Breast epithelium (tissue), 4 donors: ENCODE results near the gene WASHC4. TPM values are rescaled to one million over a fixed set of nuclear protein-coding genes. Genes with fewer than 3 reads are reported as not detected.

Source experiments
- DNase-seq, 2 donors: peaks; one replicate each; pipeline ENCODE4 v3.0.0-alpha.2; 2019; ENCODE audit warnings: low spot score in 2 of 2
- H3K27ac ChIP-seq, 2 donors: fragments of 200-600 bp; sonication (generic) in 1 of 2; one replicate each; pipeline ENCODE4 v1.5.1; 2016 to 2019; ENCODE audit warnings: mild to moderate bottlenecking in 1 of 2
- H3K27me3 ChIP-seq, 2 donors: fragments of 200-600 bp; sonication (generic) in 1 of 2; one replicate each; pipeline versions ENCODE4 v1.5.1 to v1.6.0; 2017 to 2019; ENCODE audit warnings: control low read depth in 1 of 2, mild to moderate bottlenecking in 1 of 2
- H3K36me3 ChIP-seq: fragments of 200-600 bp; one replicate; pipeline ENCODE4 v1.5.1; 2019
- H3K4me1 ChIP-seq, 2 donors: fragments of 200-600 bp; sonication (generic); one replicate each; pipeline ENCODE4 v1.5.1; 2016 to 2019; ENCODE audit warnings: control low read depth in 1 of 2
- H3K4me3 ChIP-seq, 3 donors: fragments of 200-600 bp; sonication (generic); 1 replicate in 2 of 3; 2 replicates in 1 of 3; pipeline ENCODE4 v1.5.1; 2016 to 2019; ENCODE audit warnings: mild to moderate bottlenecking in 3 of 3, moderate library complexity in 2 of 3
- H3K9me3 ChIP-seq, 2 donors: fragments of 200-600 bp; sonication (generic) in 1 of 2; one replicate each; pipeline ENCODE4 v1.5.1; 2016 to 2019; ENCODE audit warnings: control low read depth in 1 of 2
- POLR2A ChIP-seq: fragments of 450-650 bp; IDR thresholded peaks from one replicate; pipeline ENCODE4 v1.6.1; 2016; ENCODE audit warnings: antibody characterized with exemption, mild to moderate bottlenecking, moderate library complexity
- POLR2AphosphoS5 ChIP-seq, 3 donors: sonication (generic); formaldehyde crosslinking; IDR thresholded peaks; one replicate each; pipeline ENCODE4 v1.6.1; 2017; ENCODE audit warnings: antibody characterized with exemption in 3 of 3
- intact Hi-C: fragments of 100-400 bp; cut with DNase I; formaldehyde crosslinking; loops from one replicate; pipeline ENCODE4 v1.15.1; 2023; ENCODE audit warnings: low total_unique reads
- total RNA-seq, 3 donors: library from RNA; depleted of rRNA; stranded (reverse); fragments of >200 nt; gene quantifications; one replicate each; pipeline ENCODE4 v1.1.0, GENCODE V29; 2016
- TF ChIP-seq, protein P1 (sequence below), 3 donors: fragments of 450-650 bp; IDR thresholded peaks; one replicate each; pipeline ENCODE4 v1.5.1; 2016 to 2017; ENCODE audit warnings: antibody characterized with exemption in 3 of 3, mild to moderate bottlenecking in 3 of 3, moderate library complexity in 3 of 3

Gene WASHC4
- total RNA-seq, 3 donors from 2014 or later: 65.6 to 90.3 (median 88.2) TPM

DNA sequence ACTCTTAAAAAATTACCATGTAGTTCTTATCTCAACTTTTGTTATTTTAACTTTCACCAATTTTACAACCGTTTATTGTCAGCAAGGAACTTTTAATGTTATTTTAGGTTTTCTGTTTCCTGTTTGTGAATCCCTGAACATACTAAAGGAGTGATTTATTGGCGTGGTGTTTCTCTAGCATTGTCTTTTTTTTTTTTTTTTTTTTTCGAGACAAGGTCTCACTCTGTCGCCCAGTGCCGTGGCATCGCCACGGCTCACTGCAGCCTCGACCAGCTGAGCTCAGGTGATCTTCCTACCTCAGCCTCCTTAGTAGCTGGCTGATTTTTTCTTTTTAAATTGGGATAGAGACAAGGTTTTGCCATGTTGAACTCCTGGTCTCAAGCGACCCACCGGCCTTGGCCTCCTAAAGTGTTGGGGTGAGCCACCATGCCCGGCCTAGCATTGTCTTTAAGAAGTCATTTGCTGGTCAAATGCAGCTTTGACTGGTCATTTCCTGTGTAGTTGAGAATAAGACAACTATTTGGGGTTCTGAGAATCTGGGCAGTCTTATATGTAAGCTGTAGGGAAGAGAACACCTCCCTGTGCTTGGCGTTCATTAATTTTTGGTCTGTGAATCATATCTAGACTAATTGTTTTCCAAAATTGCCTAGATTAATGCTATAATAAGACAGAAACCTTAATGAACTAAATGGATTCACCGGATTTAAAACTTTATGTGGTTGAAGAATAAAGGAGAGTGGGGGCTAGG lies 2.1 kb downstream of the WASHC4 start:
- H3K4me3 ChIP-seq: peak overlapping the region; percentile 78 to 97 (median 96)
- H3K4me1 ChIP-seq: peaks cover 0 to 9% of the 10 kb centered on the region in 2 donors
- H3K27me3 ChIP-seq: no peaks in the 10 kb centered on the region
- H3K9me3 ChIP-seq: no peaks in the 10 kb centered on the region
- no peak for DNase-seq
- intact Hi-C loops: no loop called here
- peaks cover 4% of the 10 kb centered on the region for H3K36me3 ChIP-seq
- TF ChIP-seq, protein P1, sequence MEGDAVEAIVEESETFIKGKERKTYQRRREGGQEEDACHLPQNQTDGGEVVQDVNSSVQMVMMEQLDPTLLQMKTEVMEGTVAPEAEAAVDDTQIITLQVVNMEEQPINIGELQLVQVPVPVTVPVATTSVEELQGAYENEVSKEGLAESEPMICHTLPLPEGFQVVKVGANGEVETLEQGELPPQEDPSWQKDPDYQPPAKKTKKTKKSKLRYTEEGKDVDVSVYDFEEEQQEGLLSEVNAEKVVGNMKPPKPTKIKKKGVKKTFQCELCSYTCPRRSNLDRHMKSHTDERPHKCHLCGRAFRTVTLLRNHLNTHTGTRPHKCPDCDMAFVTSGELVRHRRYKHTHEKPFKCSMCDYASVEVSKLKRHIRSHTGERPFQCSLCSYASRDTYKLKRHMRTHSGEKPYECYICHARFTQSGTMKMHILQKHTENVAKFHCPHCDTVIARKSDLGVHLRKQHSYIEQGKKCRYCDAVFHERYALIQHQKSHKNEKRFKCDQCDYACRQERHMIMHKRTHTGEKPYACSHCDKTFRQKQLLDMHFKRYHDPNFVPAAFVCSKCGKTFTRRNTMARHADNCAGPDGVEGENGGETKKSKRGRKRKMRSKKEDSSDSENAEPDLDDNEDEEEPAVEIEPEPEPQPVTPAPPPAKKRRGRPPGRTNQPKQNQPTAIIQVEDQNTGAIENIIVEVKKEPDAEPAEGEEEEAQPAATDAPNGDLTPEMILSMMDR (IDR thresholded peaks at IDR 0.05): no peak
- no peak for TF ChIP-seq POLR2AphosphoS5 (IDR thresholded peaks at IDR 0.05)
- TF ChIP-seq POLR2A: no peak
- peak overlapping the region in 1 of 2 donors; percentile 45 for H3K27ac ChIP-seq

DNA sequence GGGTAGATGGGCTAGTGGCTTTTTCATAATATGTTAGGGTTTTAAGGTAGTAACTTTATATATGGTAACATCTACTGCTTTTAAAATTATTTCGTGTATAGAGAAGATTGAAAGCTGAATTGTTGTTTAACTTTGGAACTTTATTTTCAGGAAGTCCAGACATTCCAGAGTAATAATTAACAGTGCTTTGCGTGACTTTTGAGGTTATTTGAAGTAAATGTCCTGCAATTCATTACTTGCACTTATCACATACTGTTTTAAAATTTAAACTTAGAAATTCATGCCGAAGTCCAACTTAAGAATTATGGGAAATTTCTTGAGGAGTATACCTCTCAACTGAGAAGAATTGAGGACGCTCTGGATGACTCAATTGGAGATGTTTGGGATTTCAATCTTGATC lies 3.3 kb downstream of the WASHC4 start:
- Histone ChIP-seq H3K4me1 (peaks cover 0 to 9% of the 10 kb centered on the region in 2 donors), H3K27ac (no peak overlapping the region), H3K9me3 (no peaks in the 10 kb centered on the region), H3K36me3 (peaks cover 4% of the 10 kb centered on the region), H3K27me3 (no peaks in the 10 kb centered on the region), H3K4me3 (no peak overlapping the region)
- intact Hi-C loops: no loop called here
- no peak for DNase-seq
- TF ChIP-seq POLR2AphosphoS5 (IDR thresholded peaks at IDR 0.05) (no peak), POLR2A (no peak)
- TF ChIP-seq, protein P1 (IDR thresholded peaks at IDR 0.05): no peak

DNA sequence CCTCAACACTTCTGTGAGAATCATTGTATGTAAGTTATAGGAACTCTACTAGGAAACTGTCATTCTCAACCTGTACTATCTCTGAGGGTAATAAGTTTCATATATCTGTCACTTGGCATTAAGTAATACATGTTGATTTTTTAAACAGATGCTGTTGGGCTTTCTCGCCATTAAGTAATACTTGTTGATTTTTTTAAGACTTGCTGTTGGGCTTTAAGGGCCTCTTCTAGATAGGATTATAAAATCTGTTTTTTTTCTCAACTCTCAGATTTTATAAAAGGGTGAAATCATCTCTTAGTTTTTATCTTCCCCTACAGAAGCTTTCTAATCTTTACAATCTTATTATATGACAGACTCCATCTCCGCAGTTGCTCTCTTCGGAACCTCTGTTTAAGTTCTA lies 5.6 kb downstream of the WASHC4 start:
- DNase-seq: no peak
- intact Hi-C loops: no loop called here
- H3K4me1 ChIP-seq: peaks cover 0 to 9% of the 10 kb centered on the region in 2 donors
- H3K4me3 ChIP-seq: no peak overlapping the region
- peaks cover 4% of the 10 kb centered on the region for H3K36me3 ChIP-seq
- H3K9me3 ChIP-seq: no peaks in the 10 kb centered on the region
- no peak overlapping the region for H3K27ac ChIP-seq
- no peaks in the 10 kb centered on the region for H3K27me3 ChIP-seq
- TF ChIP-seq POLR2A (no peak), POLR2AphosphoS5 (IDR thresholded peaks at IDR 0.05) (no peak)
- TF ChIP-seq, protein P1 (IDR thresholded peaks at IDR 0.05): no peak

DNA sequence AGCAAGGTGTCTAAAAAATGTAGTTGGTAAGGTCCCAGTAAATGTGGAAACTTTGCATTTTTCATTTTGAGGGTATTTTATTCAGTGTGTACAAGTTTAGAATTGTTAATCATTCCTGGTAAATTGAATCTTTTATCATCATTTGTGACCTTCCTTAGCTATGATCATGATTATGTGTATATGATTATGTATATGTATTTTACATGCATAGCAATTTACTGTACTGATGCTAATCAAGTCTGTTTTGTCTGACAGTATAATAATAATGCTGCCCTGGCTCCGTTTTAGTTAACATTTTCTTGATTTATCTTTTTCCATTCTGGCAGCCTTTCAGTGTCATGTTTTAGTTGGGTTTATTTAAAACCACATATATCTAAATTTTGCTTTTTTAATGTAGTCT lies 9.4 kb downstream of the WASHC4 start:
- H3K27ac ChIP-seq: no peak overlapping the region
- no peaks in the 10 kb centered on the region for H3K27me3 ChIP-seq
- no peaks in the 10 kb centered on the region for H3K4me1 ChIP-seq
- no peaks in the 10 kb centered on the region for H3K9me3 ChIP-seq
- intact Hi-C loops: no loop called here
- no peak for DNase-seq
- TF ChIP-seq, protein P1 (IDR thresholded peaks at IDR 0.05): no peak
- TF ChIP-seq POLR2AphosphoS5 (IDR thresholded peaks at IDR 0.05): no peak
- TF ChIP-seq POLR2A: no peak
- peaks cover 6% of the 10 kb centered on the region for H3K36me3 ChIP-seq
- no peak overlapping the region for H3K4me3 ChIP-seq

DNA sequence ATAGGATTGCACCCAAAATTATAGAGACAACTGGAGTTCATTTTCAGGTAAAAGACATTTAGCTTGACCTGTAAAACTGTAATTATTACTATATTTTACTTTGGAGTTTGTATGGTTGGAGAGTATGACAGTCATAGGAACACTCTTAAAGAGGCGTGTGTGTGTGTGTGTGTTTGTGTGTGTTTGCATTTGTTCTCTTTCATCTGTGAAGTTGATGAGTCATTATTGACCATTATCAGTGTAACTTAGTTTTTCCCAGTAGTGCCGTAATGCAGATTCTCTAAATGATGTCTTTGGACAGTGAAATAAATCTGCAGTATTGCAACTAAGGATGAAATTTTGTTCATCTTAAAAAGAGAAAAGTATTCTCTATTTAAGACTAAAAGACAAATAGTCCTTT lies 13.0 kb downstream of the WASHC4 start:
- TF ChIP-seq POLR2AphosphoS5 (IDR thresholded peaks at IDR 0.05) (no peak), POLR2A (no peak)
- TF ChIP-seq, protein P1 (IDR thresholded peaks at IDR 0.05): no peak
- Histone ChIP-seq H3K27me3 (no peaks in the 10 kb centered on the region), H3K9me3 (no peaks in the 10 kb centered on the region), H3K4me1 (no peaks in the 10 kb centered on the region), H3K36me3 (peaks cover 12% of the 10 kb centered on the region), H3K4me3 (no peak overlapping the region), H3K27ac (no peak overlapping the region)
- intact Hi-C loops: no loop called here
- no peak for DNase-seq
